Endothelial cell of umbilical vein (primary cell): ENCODE data around the gene MINPP1. TPM values are rescaled to one million over a fixed set of nuclear protein-coding genes. Genes with fewer than 3 reads are reported as not detected.

Experiments
- BruUV-seq: library from RNA; stranded (reverse); fragments of 400-500 nt; replicated peaks from 2 replicates; lab custom pipeline; 2021; lab: Mats Ljungman, UMichigan
- CTCF ChIA-PET: fragments of 300-600, 350-600 bp; sonication (Branson Sonifier 250); formaldehyde crosslinking; loops from one replicate; lab custom pipeline; 2021; ENCODE audit warnings: antibody characterized with exemption, inconsistent platforms; lab: Charles Lee
- POLR2A ChIA-PET: fragments of 300-600, 350-600 bp; sonication (Branson Sonifier 250); formaldehyde crosslinking; loops from one replicate; lab custom pipeline; 2021; ENCODE audit warnings: antibody characterized with exemption, inconsistent platforms; lab: Charles Lee
- DNase-seq: peaks from one replicate; pipeline ENCODE4 v3.0.0-alpha.2; 2011; ENCODE audit warnings: low read depth, low spot score
- FAIRE-seq: peaks from 2 replicates; lab custom pipeline; 2011; peaks lifted over from hg19 to GRCh38; lab: Jason Lieb, UNC
- H2AFZ ChIP-seq: 2 replicates; pipeline ENCODE4 v1.6.0; 2012; ENCODE audit warnings: low read depth, low read length, control low read depth, inconsistent platforms
- H3K27ac ChIP-seq: 2 replicates; pipeline ENCODE4 v1.5.1; 2011; ENCODE audit warnings: low read depth, mild to moderate bottlenecking, control low read depth, low read length, moderate library complexity; ENCODE audit not compliant: insufficient read depth
- H3K27me3 ChIP-seq, 2 experiments: 2 replicates each; pipeline versions ENCODE4 v1.6.0 to v1.6.1; 2011; ENCODE audit warnings: low read length in 2 of 2, mixed read lengths in 1 of 2; ENCODE audit not compliant: control insufficient read depth in 2 of 2, insufficient read depth in 2 of 2
- H3K36me3 ChIP-seq, 2 experiments: 2 replicates in 1 of 2; 3 replicates in 1 of 2; pipeline ENCODE4 v1.5.1; 2011; ENCODE audit warnings: low read length in 2 of 2, mild to moderate bottlenecking in 1 of 2, moderate library complexity in 1 of 2; ENCODE audit not compliant: control insufficient read depth in 2 of 2, insufficient read depth in 2 of 2; ENCODE audit errors: extremely low read depth in 1 of 2
- H3K4me1 ChIP-seq: 3 replicates; pipeline ENCODE4 v1.5.1; 2011; ENCODE audit warnings: mild to moderate bottlenecking, low read length; ENCODE audit not compliant: control insufficient read depth, insufficient read depth; ENCODE audit errors: extremely low read depth
- H3K4me2 ChIP-seq: 2 replicates; pipeline ENCODE4 v1.6.1; 2011; ENCODE audit warnings: low read length, control low read depth, mixed read lengths; ENCODE audit not compliant: insufficient read depth
- H3K4me3 ChIP-seq, 3 experiments: fragments of 200-600 bp in 1 of 3; sonication (generic), shearing (Covaris generic) in 1 of 3; replicated peaks in 1 of 3; 2 replicates each; pipeline ENCODE4 v1.5.1; 2011 to 2016; ENCODE audit warnings: control low read depth in 3 of 3, low read length in 3 of 3, mild to moderate bottlenecking in 2 of 3, inconsistent platforms in 1 of 3, low read depth in 1 of 3, moderate library complexity in 1 of 3; ENCODE audit not compliant: insufficient read depth in 1 of 3
- H3K79me2 ChIP-seq: 2 replicates; pipeline ENCODE4 v1.6.0; 2012; ENCODE audit warnings: low read length, inconsistent platforms; ENCODE audit not compliant: control insufficient read depth, insufficient read depth
- H3K9ac ChIP-seq: replicated peaks from 2 replicates; pipeline ENCODE3; 2011; ENCODE audit warnings: low read length, control low read depth; ENCODE audit not compliant: insufficient read depth; ENCODE audit errors: extremely low read depth
- H3K9me1 ChIP-seq: replicated peaks from 3 replicates; pipeline ENCODE4 v1.6.0; 2011; ENCODE audit warnings: mild to moderate bottlenecking, low read length; ENCODE audit not compliant: control insufficient read depth, insufficient read depth; ENCODE audit errors: extremely low read depth
- H3K9me3 ChIP-seq: replicated peaks from 2 replicates; pipeline ENCODE4 v1.5.1; 2012; ENCODE audit warnings: low read length, inconsistent platforms; ENCODE audit not compliant: control insufficient read depth, insufficient read depth
- H4K20me1 ChIP-seq: replicated peaks from 2 replicates; pipeline ENCODE3; 2011; ENCODE audit warnings: mild to moderate bottlenecking, low read length; ENCODE audit not compliant: control insufficient read depth, insufficient read depth; ENCODE audit errors: extremely low read depth
- CTCF ChIP-seq, 2 donors: IDR thresholded peaks; 1 replicate in 1 of 2; 2 replicates in 1 of 2; pipeline ENCODE4 v1.5.1; 2011; ENCODE audit warnings: low read length in 2 of 2, mild to moderate bottlenecking in 2 of 2, moderate library complexity in 2 of 2, control low read depth in 1 of 2, inconsistent platforms in 1 of 2, low read depth in 1 of 2; ENCODE audit not compliant: insufficient read depth in 1 of 2; ENCODE audit errors: extremely low read depth in 1 of 2
- EZH2 ChIP-seq: IDR thresholded peaks from 2 replicates; pipeline ENCODE4 v1.6.1; 2012; ENCODE audit warnings: borderline replicate concordance, low read depth, mild to moderate bottlenecking, moderate library complexity, low read length, inconsistent platforms; ENCODE audit not compliant: severe bottlenecking
- FOS ChIP-seq: IDR thresholded peaks from 2 replicates; pipeline ENCODE4 v1.6.1; 2011; ENCODE audit warnings: mild to moderate bottlenecking, low read length, moderate library complexity, borderline replicate concordance; ENCODE audit not compliant: insufficient read depth
- GATA2 ChIP-seq: IDR thresholded peaks from 2 replicates; pipeline ENCODE4 v1.7.0; 2011; ENCODE audit warnings: low read depth, mild to moderate bottlenecking, moderate library complexity, mixed read lengths, low read length; ENCODE audit not compliant: insufficient read length, insufficient read depth
- JUN ChIP-seq: IDR thresholded peaks from 2 replicates; pipeline ENCODE4 v1.6.1; 2011; ENCODE audit warnings: borderline replicate concordance, low read depth; ENCODE audit not compliant: insufficient read length, insufficient read depth
- MAX ChIP-seq: IDR thresholded peaks from 2 replicates; pipeline ENCODE4 v1.6.1; 2011; ENCODE audit not compliant: insufficient read depth, insufficient read length
- MYC ChIP-seq: IDR thresholded peaks from one replicate; pipeline ENCODE4 v1.6.1; 2011; ENCODE audit warnings: mild to moderate bottlenecking, low read depth, low read length
- POLR2A ChIP-seq: IDR thresholded peaks from 2 replicates; pipeline ENCODE4 v1.6.1; 2012; ENCODE audit warnings: low read depth, mild to moderate bottlenecking, control low read depth, low read length
- POLR2AphosphoS5 ChIP-seq: IDR thresholded peaks from 2 replicates; pipeline ENCODE4 v1.6.1; 2012; ENCODE audit warnings: low read depth, mild to moderate bottlenecking, control low read depth, low read length, moderate library complexity; ENCODE audit not compliant: insufficient read depth
- dilution Hi-C: fragments of 300-500 bp; cut with MboI; formaldehyde crosslinking; loops from one replicate; pipeline ENCODE4 v1.15.0; 2019; ENCODE audit warnings: low sequenced_read_pairs; ENCODE audit not compliant: extremely low pct_ligation_motif_present
- intact Hi-C: fragments of 100-400 bp; cut with micrococcal nuclease; formaldehyde crosslinking; loops from one replicate; pipeline ENCODE4 v1.10.0; 2022
- polyA plus RNA-seq, 4 experiments: library from polyadenylated mRNA; depleted of rRNA in 3 of 4; stranded (reverse) in 3 of 4; unstranded in 1 of 4; fragments of >200 nt; gene quantifications; 2 replicates each; pipeline versions ENCODE4 v1.2.1 to v1.2.3, GENCODE V29; 2011 to 2012; ENCODE audit warnings: missing spikeins in 1 of 4
- total RNA-seq: library from RNA; stranded (reverse); gene quantifications from 2 replicates; pipeline ENCODE4 v1.2.3, GENCODE V29; 2021

The MINPP1 gene
- total and polyA plus RNA-seq, 2 donors (not counting 3 experiments of a cell fraction or from before 2014, with no cell fraction given): 11.7 to 23.8 TPM

- H3K36me3 ChIP-seq: no peaks in the 10 kb centered on the region
- ChIA-PET POLR2A (no interaction called here), CTCF (no interaction called here)
- dilution Hi-C loops (no loop called here), intact Hi-C loops (no loop called here)
- no peak overlapping the region for H3K27ac ChIP-seq
- no peaks in the 10 kb centered on the region for H3K4me1 ChIP-seq
- peaks cover 28 to 39% of the 10 kb centered on the region in 2 experiments for H3K27me3 ChIP-seq
- no peaks in the 10 kb centered on the region for H3K9me3 ChIP-seq
- no peaks in the 10 kb centered on the region for H4K20me1 ChIP-seq
- no peak overlapping the region for H2AFZ ChIP-seq
- no peaks in the 10 kb centered on the region for H3K79me2 ChIP-seq
- no peak overlapping the region for H3K4me3 ChIP-seq
- H3K9me1 ChIP-seq: no peaks in the 10 kb centered on the region
- no peak for DNase-seq
- no peak for FAIRE-seq
- no peak overlapping the region for H3K9ac ChIP-seq
- no peak for TF ChIP-seq FOS
- TF ChIP-seq GATA2: no peak
- no peak for TF ChIP-seq CTCF (IDR thresholded peaks at IDR 0.05; ENCODE audit: extremely low read depth in 1 of 2, insufficient read depth in 1 of 2, low read depth in 1 of 2, low read length in 2 of 2)
- TF ChIP-seq POLR2A: no peak
- TF ChIP-seq JUN: no peak
- TF ChIP-seq MYC: no peak
- no peak for TF ChIP-seq EZH2
- no peak for TF ChIP-seq MAX
- TF ChIP-seq POLR2AphosphoS5: no peak
- no peak overlapping the region for H3K4me2 ChIP-seq
- no TSS peak for BruUV-seq
Observed at GRCh38 chr10:87593702-87594101, 89.0 kb downstream of the MINPP1 start.
